ENCODE measurements around the gene DPYD. TPM values are rescaled to one million over a fixed set of nuclear protein-coding genes. Genes with fewer than 3 reads are reported as not detected.

The DPYD gene
- polyA plus RNA-seq, 1 of the 3 experiments (the other 2 are of a cell fraction): 23.0 TPM

DNA sequence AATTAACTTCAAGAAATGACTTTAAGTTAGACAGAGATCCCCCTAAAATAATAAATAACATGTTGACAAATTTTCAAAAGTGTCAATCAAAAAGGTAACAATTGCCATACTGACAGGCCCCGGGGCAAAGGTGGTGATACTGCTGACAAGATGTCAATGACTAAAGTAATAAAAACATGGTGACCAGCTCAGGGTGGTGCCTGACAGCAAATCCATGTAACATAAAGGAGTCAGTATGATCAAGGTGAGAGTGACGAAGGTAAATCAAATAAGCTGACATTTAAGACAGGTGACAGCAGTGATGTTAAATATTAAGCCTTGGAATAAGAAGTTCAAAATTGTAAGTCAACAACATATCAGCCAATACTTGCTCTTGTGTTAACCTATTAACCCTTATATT lies 387.5 kb downstream of the DPYD start:
- TF ChIP-seq, protein P1, sequence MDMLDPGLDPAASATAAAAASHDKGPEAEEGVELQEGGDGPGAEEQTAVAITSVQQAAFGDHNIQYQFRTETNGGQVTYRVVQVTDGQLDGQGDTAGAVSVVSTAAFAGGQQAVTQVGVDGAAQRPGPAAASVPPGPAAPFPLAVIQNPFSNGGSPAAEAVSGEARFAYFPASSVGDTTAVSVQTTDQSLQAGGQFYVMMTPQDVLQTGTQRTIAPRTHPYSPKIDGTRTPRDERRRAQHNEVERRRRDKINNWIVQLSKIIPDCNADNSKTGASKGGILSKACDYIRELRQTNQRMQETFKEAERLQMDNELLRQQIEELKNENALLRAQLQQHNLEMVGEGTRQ (IDR thresholded peaks at IDR 0.05; ENCODE audit: borderline replicate concordance, low read depth, low read length): no peak
- TF ChIP-seq, protein P2, sequence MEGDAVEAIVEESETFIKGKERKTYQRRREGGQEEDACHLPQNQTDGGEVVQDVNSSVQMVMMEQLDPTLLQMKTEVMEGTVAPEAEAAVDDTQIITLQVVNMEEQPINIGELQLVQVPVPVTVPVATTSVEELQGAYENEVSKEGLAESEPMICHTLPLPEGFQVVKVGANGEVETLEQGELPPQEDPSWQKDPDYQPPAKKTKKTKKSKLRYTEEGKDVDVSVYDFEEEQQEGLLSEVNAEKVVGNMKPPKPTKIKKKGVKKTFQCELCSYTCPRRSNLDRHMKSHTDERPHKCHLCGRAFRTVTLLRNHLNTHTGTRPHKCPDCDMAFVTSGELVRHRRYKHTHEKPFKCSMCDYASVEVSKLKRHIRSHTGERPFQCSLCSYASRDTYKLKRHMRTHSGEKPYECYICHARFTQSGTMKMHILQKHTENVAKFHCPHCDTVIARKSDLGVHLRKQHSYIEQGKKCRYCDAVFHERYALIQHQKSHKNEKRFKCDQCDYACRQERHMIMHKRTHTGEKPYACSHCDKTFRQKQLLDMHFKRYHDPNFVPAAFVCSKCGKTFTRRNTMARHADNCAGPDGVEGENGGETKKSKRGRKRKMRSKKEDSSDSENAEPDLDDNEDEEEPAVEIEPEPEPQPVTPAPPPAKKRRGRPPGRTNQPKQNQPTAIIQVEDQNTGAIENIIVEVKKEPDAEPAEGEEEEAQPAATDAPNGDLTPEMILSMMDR (IDR thresholded peaks at IDR 0.05): no peak
- TF ChIP-seq RCOR1 (IDR thresholded peaks at IDR 0.05; ENCODE audit: low read length) (no peak), RXRA (IDR thresholded peaks at IDR 0.05; ENCODE audit: borderline replicate concordance, low read depth) (no peak), NFIC (IDR thresholded peaks at IDR 0.05; ENCODE audit: borderline replicate concordance) (no peak)
- TF ChIP-seq, protein P3, sequence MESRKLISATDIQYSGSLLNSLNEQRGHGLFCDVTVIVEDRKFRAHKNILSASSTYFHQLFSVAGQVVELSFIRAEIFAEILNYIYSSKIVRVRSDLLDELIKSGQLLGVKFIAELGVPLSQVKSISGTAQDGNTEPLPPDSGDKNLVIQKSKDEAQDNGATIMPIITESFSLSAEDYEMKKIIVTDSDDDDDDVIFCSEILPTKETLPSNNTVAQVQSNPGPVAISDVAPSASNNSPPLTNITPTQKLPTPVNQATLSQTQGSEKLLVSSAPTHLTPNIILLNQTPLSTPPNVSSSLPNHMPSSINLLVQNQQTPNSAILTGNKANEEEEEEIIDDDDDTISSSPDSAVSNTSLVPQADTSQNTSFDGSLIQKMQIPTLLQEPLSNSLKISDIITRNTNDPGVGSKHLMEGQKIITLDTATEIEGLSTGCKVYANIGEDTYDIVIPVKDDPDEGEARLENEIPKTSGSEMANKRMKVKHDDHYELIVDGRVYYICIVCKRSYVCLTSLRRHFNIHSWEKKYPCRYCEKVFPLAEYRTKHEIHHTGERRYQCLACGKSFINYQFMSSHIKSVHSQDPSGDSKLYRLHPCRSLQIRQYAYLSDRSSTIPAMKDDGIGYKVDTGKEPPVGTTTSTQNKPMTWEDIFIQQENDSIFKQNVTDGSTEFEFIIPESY (IDR thresholded peaks at IDR 0.05; ENCODE audit: borderline replicate concordance, low read depth): no peak
- TF ChIP-seq, protein P4, sequence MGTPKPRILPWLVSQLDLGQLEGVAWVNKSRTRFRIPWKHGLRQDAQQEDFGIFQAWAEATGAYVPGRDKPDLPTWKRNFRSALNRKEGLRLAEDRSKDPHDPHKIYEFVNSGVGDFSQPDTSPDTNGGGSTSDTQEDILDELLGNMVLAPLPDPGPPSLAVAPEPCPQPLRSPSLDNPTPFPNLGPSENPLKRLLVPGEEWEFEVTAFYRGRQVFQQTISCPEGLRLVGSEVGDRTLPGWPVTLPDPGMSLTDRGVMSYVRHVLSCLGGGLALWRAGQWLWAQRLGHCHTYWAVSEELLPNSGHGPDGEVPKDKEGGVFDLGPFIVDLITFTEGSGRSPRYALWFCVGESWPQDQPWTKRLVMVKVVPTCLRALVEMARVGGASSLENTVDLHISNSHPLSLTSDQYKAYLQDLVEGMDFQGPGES (IDR thresholded peaks at IDR 0.05; ENCODE audit: low read depth, low read length): no peak
- H4K20me1 ChIP-seq (ENCODE audit: insufficient read depth): no peaks in the 10 kb centered on the region
- H3K9me2 ChIP-seq: no peaks in the 10 kb centered on the region
- H2AFZ ChIP-seq (ENCODE audit: low read depth): no peak overlapping the region
- no peaks in the 10 kb centered on the region for H3K79me2 ChIP-seq (ENCODE audit: insufficient read depth)
- H3K36me3 ChIP-seq (replicated peaks in 1 of 2; ENCODE audit: control insufficient read depth in 1 of 2, insufficient read depth in 2 of 2, low read length in 1 of 2): peaks cover 0 to 28% of the 10 kb centered on the region in 2 experiments
- ChIA-PET POLR2A (no interaction called here), CTCF (no interaction called here)
- H3K9ac ChIP-seq: no peak overlapping the region
- DNase-seq: no peak
- H3K4me2 ChIP-seq: no peak overlapping the region
- H3F3A ChIP-seq (replicated peaks; ENCODE audit: insufficient read depth): peaks cover 6% of the 10 kb centered on the region
- H3K4me3 ChIP-seq (ENCODE audit: low read depth in 2 of 2, low read length in 1 of 2): no peak overlapping the region
- H3K9me3 ChIP-seq: no peaks in the 10 kb centered on the region
- H3K27me3 ChIP-seq (ENCODE audit: insufficient read depth): no peaks in the 10 kb centered on the region
- 98% methylated on average over 2 of the region's 2 CpGs for WGBS (ENCODE audit: low lambda C conversion rate)
- H3K27ac ChIP-seq (ENCODE audit: low read depth in 2 of 2, low read length in 1 of 2): no peak overlapping the region
- no peaks in the 10 kb centered on the region for H3K4me1 ChIP-seq (ENCODE audit: control insufficient read depth in 1 of 2, insufficient read depth in 2 of 2, low read depth in 1 of 2, low read length in 1 of 2)

DNA sequence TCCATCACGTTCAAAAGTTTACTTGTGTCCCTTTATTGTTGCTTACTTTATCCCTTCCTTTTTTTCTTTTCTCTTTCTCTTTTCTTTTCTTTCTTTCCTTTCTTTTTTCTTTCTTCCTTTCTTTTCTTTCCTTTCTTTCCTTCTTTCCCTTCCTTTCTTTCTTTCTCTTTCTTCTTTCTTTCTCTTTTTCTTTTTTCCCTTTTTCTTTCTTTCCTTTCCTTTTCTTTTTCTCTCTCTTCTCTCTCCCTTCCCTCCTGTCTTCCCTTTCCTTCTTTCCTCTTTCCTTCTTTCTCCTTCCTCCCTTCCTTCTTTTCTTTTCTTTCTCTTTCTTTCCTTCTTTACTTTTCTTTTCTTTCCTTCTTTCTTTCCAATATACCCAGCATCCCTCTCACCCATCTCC lies 391.2 kb downstream of the DPYD start:
- H3K79me2 ChIP-seq (ENCODE audit: insufficient read depth): no peaks in the 10 kb centered on the region
- H4K20me1 ChIP-seq (ENCODE audit: insufficient read depth): no peaks in the 10 kb centered on the region
- no peak overlapping the region for H3K4me3 ChIP-seq (ENCODE audit: low read depth in 2 of 2, low read length in 1 of 2)
- H3F3A ChIP-seq (replicated peaks; ENCODE audit: insufficient read depth): peaks cover 6% of the 10 kb centered on the region
- DNase-seq: no peak
- H2AFZ ChIP-seq (ENCODE audit: low read depth): no peak overlapping the region
- H3K27me3 ChIP-seq (ENCODE audit: insufficient read depth): no peaks in the 10 kb centered on the region
- POLR2A ChIA-PET: no interaction called here
- H3K4me2 ChIP-seq: no peak overlapping the region
- no peaks in the 10 kb centered on the region for H3K9me2 ChIP-seq
- H3K36me3 ChIP-seq (replicated peaks in 1 of 2; ENCODE audit: control insufficient read depth in 1 of 2, insufficient read depth in 2 of 2, low read length in 1 of 2): peaks cover 0 to 34% of the 10 kb centered on the region in 2 experiments
- no peaks in the 10 kb centered on the region for H3K9me3 ChIP-seq
- CTCF ChIA-PET: no interaction called here
- WGBS (ENCODE audit: low lambda C conversion rate): 97% methylated on average over 1 of the region's 1 CpG
- H3K4me1 ChIP-seq (ENCODE audit: control insufficient read depth in 1 of 2, insufficient read depth in 2 of 2, low read depth in 1 of 2, low read length in 1 of 2): no peaks in the 10 kb centered on the region
- no peak overlapping the region for H3K9ac ChIP-seq
- H3K27ac ChIP-seq (ENCODE audit: low read depth in 2 of 2, low read length in 1 of 2): no peak overlapping the region
- TF ChIP-seq GATA2 (CRISPR knock-in tag; IDR thresholded peaks at IDR 0.05) (no peak), NFIC (IDR thresholded peaks at IDR 0.05; ENCODE audit: borderline replicate concordance) (no peak), MXI1 (IDR thresholded peaks at IDR 0.05; ENCODE audit: low read depth, low read length) (no peak), SMC3 (IDR thresholded peaks at IDR 0.05; ENCODE audit: low read depth, low read length) (no peak), RFX5 (IDR thresholded peaks at IDR 0.05; ENCODE audit: low read length) (no peak), EZH2phosphoT487 (IDR thresholded peaks at IDR 0.05; ENCODE audit: borderline replicate concordance, low read depth) (no peak), RXRA (IDR thresholded peaks at IDR 0.05; ENCODE audit: borderline replicate concordance, low read depth) (no peak), JUND (IDR thresholded peaks at IDR 0.05) (no peak), EP300 (IDR thresholded peaks at IDR 0.05; ENCODE audit: borderline replicate concordance in 1 of 2, low read depth in 1 of 2, low read length in 1 of 2) (no peak), YY1 (IDR thresholded peaks at IDR 0.05; ENCODE audit: low read depth) (no peak)
- TF ChIP-seq, protein P4 (IDR thresholded peaks at IDR 0.05; ENCODE audit: low read depth, low read length): no peak
- TF ChIP-seq, protein P5, sequence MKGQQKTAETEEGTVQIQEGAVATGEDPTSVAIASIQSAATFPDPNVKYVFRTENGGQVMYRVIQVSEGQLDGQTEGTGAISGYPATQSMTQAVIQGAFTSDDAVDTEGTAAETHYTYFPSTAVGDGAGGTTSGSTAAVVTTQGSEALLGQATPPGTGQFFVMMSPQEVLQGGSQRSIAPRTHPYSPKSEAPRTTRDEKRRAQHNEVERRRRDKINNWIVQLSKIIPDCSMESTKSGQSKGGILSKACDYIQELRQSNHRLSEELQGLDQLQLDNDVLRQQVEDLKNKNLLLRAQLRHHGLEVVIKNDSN (IDR thresholded peaks at IDR 0.05; ENCODE audit: borderline replicate concordance, low read depth): no peak
- TF ChIP-seq, protein P1 (IDR thresholded peaks at IDR 0.05; ENCODE audit: borderline replicate concordance, low read depth, low read length): no peak
- TF ChIP-seq, protein P6, sequence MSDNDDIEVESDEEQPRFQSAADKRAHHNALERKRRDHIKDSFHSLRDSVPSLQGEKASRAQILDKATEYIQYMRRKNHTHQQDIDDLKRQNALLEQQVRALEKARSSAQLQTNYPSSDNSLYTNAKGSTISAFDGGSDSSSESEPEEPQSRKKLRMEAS (IDR thresholded peaks at IDR 0.05; ENCODE audit: low read depth): no peak
